Kidney (tissue), 14 donors: ENCODE measurements around the gene ERO1A. TPM values are rescaled to one million over a fixed set of nuclear protein-coding genes. Genes with fewer than 3 reads are reported as not detected.

Experiments
- DNase-seq, 5 donors: peaks; one replicate each; pipeline ENCODE4 v3.0.0-alpha.2; 2013 to 2020
- FAIRE-seq: peaks from 2 replicates; lab custom pipeline; 2012; peaks lifted over from hg19 to GRCh38; lab: Jason Lieb, UNC
- H3K27ac ChIP-seq, 2 donors: one replicate each; pipeline ENCODE4 v1.7.0; 2013; ENCODE audit warnings: low read depth in 2 of 2, low read length in 2 of 2, inconsistent platforms in 1 of 2
- H3K27me3 ChIP-seq: one replicate; pipeline ENCODE4 v1.7.1; 2013; ENCODE audit warnings: low read length, inconsistent platforms; ENCODE audit not compliant: control insufficient read depth, insufficient read depth
- H3K36me3 ChIP-seq, 3 donors: one replicate each; pipeline versions ENCODE4 v1.7.0 to v1.7.1; 2013; ENCODE audit warnings: low read length in 3 of 3, control low read depth in 1 of 3, inconsistent platforms in 1 of 3; ENCODE audit not compliant: insufficient read depth in 3 of 3, control insufficient read depth in 2 of 3
- H3K4me1 ChIP-seq, 3 donors: one replicate each; pipeline versions ENCODE4 v1.7.0 to v1.7.1; 2013; ENCODE audit warnings: low read length in 3 of 3, inconsistent platforms in 1 of 3, low read depth in 1 of 3; ENCODE audit not compliant: control insufficient read depth in 2 of 3, insufficient read depth in 2 of 3
- H3K4me3 ChIP-seq, 3 donors: one replicate each; pipeline versions ENCODE4 v1.7.0 to v1.8.1; 2013; ENCODE audit warnings: low read length in 3 of 3, control low read depth in 1 of 3, inconsistent platforms in 1 of 3
- H3K9ac ChIP-seq, 3 donors: one replicate each; pipeline versions ENCODE4 v1.7.0 to v1.7.1; 2013; ENCODE audit warnings: low read length in 3 of 3, control low read depth in 1 of 3, inconsistent platforms in 1 of 3
- H3K9me3 ChIP-seq, 3 donors: one replicate each; pipeline versions ENCODE4 v1.7.0 to v1.7.1; 2013; ENCODE audit warnings: low read length in 3 of 3, control low read depth in 1 of 3, inconsistent platforms in 1 of 3; ENCODE audit not compliant: control insufficient read depth in 2 of 3, insufficient read depth in 1 of 3
- intact Hi-C: fragments of 100-400 bp; cut with DNase I; formaldehyde crosslinking; loops from one replicate; pipeline ENCODE4 v1.11.1; 2022
- polyA plus RNA-seq: library from polyadenylated mRNA; stranded (reverse); fragments of 350-450 nt; fragmentation: Illumina TruSeq; extraction: RNeasy Lipid Tissue Mini Kit (QIAGEN cat#74804); gene quantifications from one replicate; pipeline ENCODE4 v1.2.3, GENCODE V29; 2014; ENCODE audit warnings: low read depth, low replicate concordance; ENCODE audit not compliant: insufficient read depth
- total RNA-seq: library from RNA; stranded (reverse); fragmentation: NEBNext Ultra II Directional; extraction: Animal tissue kit (Norgen Biotek cat#: 25700); gene quantifications from one replicate; pipeline ENCODE4 v1.2.1, GENCODE V29; 2021
- TF ChIP-seq, protein P1 (sequence below): IDR thresholded peaks from 3 replicates; pipeline ENCODE4 v1.5.1; 2012; ENCODE audit warnings: mild to moderate bottlenecking, moderate library complexity, borderline replicate concordance; ENCODE audit not compliant: insufficient read depth; ENCODE audit errors: extremely low read depth
- donor health status: control.
- donor health status: control.
- donor health status: control.
- donor health status: control.
- donor health status: control.
- donor health status: DM: yes; HTN: yes; CAD: no.
- donor health status: Normal renal cell carcinoma (clear cell type).

ERO1A gene
- total and polyA plus RNA-seq, 2 donors from 2014 or later = 8.6 to 40.5 TPM

DNA sequence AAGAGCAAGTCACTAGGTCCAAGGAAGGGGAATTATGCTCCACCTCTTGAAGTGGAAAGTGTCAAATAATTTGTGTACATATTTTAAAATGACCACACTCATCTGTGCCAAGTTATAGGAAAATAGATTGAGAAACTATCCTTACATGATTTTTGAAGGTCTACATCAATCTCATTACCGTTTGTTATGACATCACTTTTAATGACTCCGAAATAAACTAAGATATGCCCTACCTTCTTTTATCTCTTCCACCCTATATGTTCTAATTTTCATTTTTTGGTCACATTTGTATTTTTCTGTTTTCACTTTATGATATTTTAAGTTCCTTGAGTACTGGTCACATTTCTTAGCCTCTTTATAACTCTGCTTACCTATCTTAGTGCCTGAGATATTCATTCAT is 8.3 kb upstream of the ERO1A start:
- Histone ChIP-seq H3K4me1 (peaks cover 3 to 17% (median 12%) of the 10 kb centered on the region in 3 donors), H3K36me3 (no peaks in the 10 kb centered on the region), H3K9ac (no peak overlapping the region), H3K4me3 (no peak overlapping the region), H3K9me3 (no peaks in the 10 kb centered on the region), H3K27ac (no peak overlapping the region), H3K27me3 (no peaks in the 10 kb centered on the region)
- FAIRE-seq (no peak), DNase-seq (no peak)
- intact Hi-C loops = no loop called here
- TF ChIP-seq, protein P1, sequence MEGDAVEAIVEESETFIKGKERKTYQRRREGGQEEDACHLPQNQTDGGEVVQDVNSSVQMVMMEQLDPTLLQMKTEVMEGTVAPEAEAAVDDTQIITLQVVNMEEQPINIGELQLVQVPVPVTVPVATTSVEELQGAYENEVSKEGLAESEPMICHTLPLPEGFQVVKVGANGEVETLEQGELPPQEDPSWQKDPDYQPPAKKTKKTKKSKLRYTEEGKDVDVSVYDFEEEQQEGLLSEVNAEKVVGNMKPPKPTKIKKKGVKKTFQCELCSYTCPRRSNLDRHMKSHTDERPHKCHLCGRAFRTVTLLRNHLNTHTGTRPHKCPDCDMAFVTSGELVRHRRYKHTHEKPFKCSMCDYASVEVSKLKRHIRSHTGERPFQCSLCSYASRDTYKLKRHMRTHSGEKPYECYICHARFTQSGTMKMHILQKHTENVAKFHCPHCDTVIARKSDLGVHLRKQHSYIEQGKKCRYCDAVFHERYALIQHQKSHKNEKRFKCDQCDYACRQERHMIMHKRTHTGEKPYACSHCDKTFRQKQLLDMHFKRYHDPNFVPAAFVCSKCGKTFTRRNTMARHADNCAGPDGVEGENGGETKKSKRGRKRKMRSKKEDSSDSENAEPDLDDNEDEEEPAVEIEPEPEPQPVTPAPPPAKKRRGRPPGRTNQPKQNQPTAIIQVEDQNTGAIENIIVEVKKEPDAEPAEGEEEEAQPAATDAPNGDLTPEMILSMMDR = no peak

DNA sequence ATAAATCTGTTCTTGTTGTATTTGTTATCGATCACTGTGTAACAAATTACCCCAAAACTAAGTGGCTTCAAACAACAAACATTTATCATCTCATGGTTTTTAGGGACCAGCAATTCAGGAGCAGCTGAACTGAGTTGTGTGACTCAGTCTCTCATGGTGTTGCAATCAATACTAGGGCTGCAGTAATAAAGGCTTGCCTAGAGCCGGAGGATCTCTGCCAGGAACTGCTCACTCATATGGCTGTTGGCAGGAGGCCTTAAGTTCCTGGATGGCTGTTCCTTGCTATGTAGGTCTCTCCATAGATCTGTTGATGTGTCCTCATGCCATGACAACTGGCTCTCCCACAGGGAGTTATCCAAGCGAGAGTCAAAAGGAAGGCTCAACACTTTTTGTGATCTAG is 7.9 kb upstream of the ERO1A start:
- FAIRE-seq (no peak), DNase-seq (no peak)
- no peak overlapping the region for H3K9ac ChIP-seq
- intact Hi-C loops = no loop called here
- peaks cover 3 to 16% (median 9%) of the 10 kb centered on the region in 3 donors for H3K4me1 ChIP-seq
- H3K27me3 ChIP-seq = no peaks in the 10 kb centered on the region
- H3K9me3 ChIP-seq = no peaks in the 10 kb centered on the region
- no peak overlapping the region for H3K27ac ChIP-seq
- H3K4me3 ChIP-seq = no peak overlapping the region
- no peaks in the 10 kb centered on the region for H3K36me3 ChIP-seq
- TF ChIP-seq, protein P1 = no peak

DNA sequence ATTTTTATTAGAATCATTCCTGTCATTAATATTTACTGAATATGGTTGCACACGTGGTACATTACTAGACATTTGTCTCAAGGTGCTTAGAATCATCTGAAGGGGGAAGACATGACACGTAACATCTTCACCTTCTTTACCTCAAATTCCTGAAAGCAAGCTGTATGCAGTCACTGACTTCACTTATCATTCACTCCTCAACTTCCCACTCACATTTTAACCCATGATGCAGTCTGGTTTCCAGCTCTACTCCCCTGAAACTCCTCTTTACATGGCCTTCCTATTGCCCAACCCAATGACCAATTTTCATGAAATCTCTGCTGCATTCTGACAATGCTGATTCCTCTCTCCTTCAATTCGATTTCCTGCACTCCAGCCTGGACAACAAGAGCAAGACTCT is 5.9 kb upstream of the ERO1A start:
- intact Hi-C loops = no loop called here
- Histone ChIP-seq H3K9ac (no peak overlapping the region), H3K27ac (peak overlapping the region; percentile 12 to 81), H3K27me3 (no peaks in the 10 kb centered on the region), H3K4me1 (peaks cover 3 to 10% (median 4%) of the 10 kb centered on the region in 3 donors), H3K4me3 (peak overlapping the region in 1 of 3 donors; percentile 32), H3K9me3 (no peaks in the 10 kb centered on the region), H3K36me3 (no peaks in the 10 kb centered on the region)
- TF ChIP-seq, protein P1 = no peak
- DNase-seq (peak in 1 of 5 donors; percentile 6), FAIRE-seq (no peak)

DNA sequence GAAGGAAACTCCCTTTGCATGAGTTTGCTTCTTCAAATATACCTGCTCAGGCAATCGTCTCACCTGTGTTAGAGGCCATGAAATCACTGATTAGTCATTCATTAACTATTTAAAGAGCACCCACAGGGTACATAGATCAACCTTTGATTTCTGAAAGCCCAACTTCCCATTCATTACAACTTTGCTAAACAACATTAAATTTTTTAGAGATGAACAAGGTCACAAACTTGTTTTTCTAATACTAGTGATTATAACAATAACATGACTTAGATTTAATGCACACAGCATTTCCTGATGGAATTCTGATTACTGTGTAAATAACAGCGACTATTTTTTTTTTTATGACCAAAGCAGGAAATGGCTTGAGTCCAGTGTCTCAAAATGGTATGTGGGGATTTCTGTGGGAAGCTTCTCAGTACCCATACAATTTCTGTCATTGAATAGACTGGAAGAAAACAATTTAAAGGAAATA is 5.4 kb upstream of the ERO1A start:
- DNase-seq (peak in 2 of 5 donors; percentile 44 to 48), FAIRE-seq (peak; percentile 39)
- TF ChIP-seq, protein P1 = no peak
- Histone ChIP-seq H3K9me3 (no peaks in the 10 kb centered on the region), H3K9ac (peak overlapping the region in 1 of 3 donors; percentile 10), H3K36me3 (no peaks in the 10 kb centered on the region), H3K4me1 (peaks cover 3 to 10% (median 5%) of the 10 kb centered on the region in 3 donors), H3K27ac (peak overlapping the region; percentile 12 to 81), H3K4me3 (peak overlapping the region in 1 of 3 donors; percentile 32), H3K27me3 (no peaks in the 10 kb centered on the region)
- intact Hi-C loops = no loop called here
